Left hindlimb (tissue), 1 donor: Measurements from ENCODE around the gene CDIPT.
"Not testable (repeated sequence)": the region's sequence is repeated elsewhere in the genome, so short reads cannot be mapped to it uniquely, and the experiment has no call there.

Experiments used
- DNase-seq: peaks from one replicate; pipeline ENCODE4 v3.0.0-alpha.2; 2018

CDIPT gene

GRCh38 chr16:29896841-29897240 lies 33.8 kb upstream of the CDIPT start:
- DNase-seq, result no peak

- DNase-seq, result no peak
These were observed 31.3 kb upstream of the CDIPT start for GRCh38 chr16:29894352-29894751.

GRCh38 chr16:29893553-29893952 lies 30.5 kb upstream of the CDIPT start:
- DNase-seq, result no peak

- DNase-seq, result no peak
These were observed 29.4 kb upstream of the CDIPT start for GRCh38 chr16:29892458-29892813.

- DNase-seq, result no peak
These were observed 28.8 kb upstream of the CDIPT start for GRCh38 chr16:29891525-29892457.

GRCh38 chr16:29889372-29889771 lies 26.3 kb upstream of the CDIPT start:
- DNase-seq, result not testable (repeated sequence)

- no peak for DNase-seq
These were observed 21.0 kb upstream of the CDIPT start for GRCh38 chr16:29883987-29884386.

- DNase-seq, result no peak
These were observed 18.0 kb upstream of the CDIPT start for GRCh38 chr16:29881050-29881449.

- DNase-seq, result no peak
These were observed 15.1 kb upstream of the CDIPT start for GRCh38 chr16:29878172-29878571.

GRCh38 chr16:29877266-29877961 lies 14.4 kb upstream of the CDIPT start:
- DNase-seq, result no peak

- DNase-seq, result no peak
These were observed 13.7 kb upstream of the CDIPT start for GRCh38 chr16:29876594-29877249.

- DNase-seq, result no peak
These were observed 13.2 kb upstream of the CDIPT start for GRCh38 chr16:29876217-29876593.

GRCh38 chr16:29875206-29875605 lies 12.2 kb upstream of the CDIPT start:
- DNase-seq, result no peak

GRCh38 chr16:29873319-29873718 lies 10.3 kb upstream of the CDIPT start:
- DNase-seq, result no peak

GRCh38 chr16:29871822-29872546 lies 9.0 kb upstream of the CDIPT start:
- DNase-seq, result no peak

GRCh38 chr16:29869067-29869466 lies 6.0 kb upstream of the CDIPT start:
- not testable (repeated sequence) for DNase-seq

- DNase-seq, result no peak
These were observed 5.5 kb upstream of the CDIPT start for GRCh38 chr16:29868396-29869009.

- no peak for DNase-seq
These were observed 1.2 kb upstream of the CDIPT start for GRCh38 chr16:29864205-29864604.

GRCh38 chr16:29863669-29863984 lies 601 bp upstream of the CDIPT start:
- DNase-seq, result no peak

- no peak for DNase-seq
These were observed 593 bp downstream of the CDIPT start for GRCh38 chr16:29862383-29862883.

GRCh38 chr16:29860218-29860617 lies 2.8 kb downstream of the CDIPT start:
- no peak for DNase-seq

GRCh38 chr16:29858974-29859373 lies 4.1 kb downstream of the CDIPT start:
- no peak for DNase-seq
